CD8-positive, alpha-beta memory T cell (primary cell): Measurements from ENCODE around the gene PPP2R1B. TPM values are rescaled to one million over a fixed set of nuclear protein-coding genes. Genes with fewer than 3 reads are reported as not detected.
A peak's percentile ranks its signal among the peaks of the same experiment; 100 is the strongest.
"Not testable (repeated sequence)": the region's sequence is repeated elsewhere in the genome, so short reads cannot be mapped to it uniquely, and the experiment has no call there.

Experiments used
- CTCF ChIA-PET: fragments of 350-600 bp; sonication (Branson Sonifier 250); formaldehyde crosslinking; loops from one replicate; lab custom pipeline; 2021; ENCODE audit warnings: antibody characterized with exemption; lab: Charles Lee
- POLR2A ChIA-PET: fragments of 350-600 bp; sonication (Branson Sonifier 250); formaldehyde crosslinking; loops from one replicate; lab custom pipeline; 2021; ENCODE audit warnings: antibody characterized with exemption; lab: Charles Lee
- DNase-seq, 5 donors: peaks; one replicate each; pipeline versions ENCODE4 v3.0.0 to v3.0.0-alpha.2; 2020 to 2022; ENCODE audit warnings: mixed read lengths in 1 of 5
- H3K27ac ChIP-seq: one replicate; pipeline ENCODE4 v1.7.0; 2013; ENCODE audit warnings: low read depth, mild to moderate bottlenecking, low read length, moderate library complexity
- H3K27me3 ChIP-seq: 2 replicates; pipeline ENCODE4 v1.7.0; 2013; ENCODE audit warnings: low read length, mild to moderate bottlenecking; ENCODE audit not compliant: insufficient read depth, poor library complexity, severe bottlenecking
- H3K36me3 ChIP-seq: 2 replicates; pipeline ENCODE4 v1.7.0; 2013; ENCODE audit warnings: mild to moderate bottlenecking, low read length, moderate library complexity; ENCODE audit not compliant: insufficient read depth
- H3K4me1 ChIP-seq: 2 replicates; pipeline ENCODE4 v1.7.0; 2013; ENCODE audit warnings: mild to moderate bottlenecking, low read length, moderate library complexity; ENCODE audit not compliant: insufficient read depth
- H3K4me3 ChIP-seq: 2 replicates; pipeline ENCODE4 v1.7.0; 2013; ENCODE audit warnings: mild to moderate bottlenecking, low read length
- H3K9me3 ChIP-seq: 2 replicates; pipeline ENCODE4 v1.7.0; 2013; ENCODE audit warnings: mild to moderate bottlenecking, low read length
- H3K27ac Mint-ChIP-seq, 8 donors: one replicate each; pipeline ENCODE4 v1.8.0; 2020 to 2021; ENCODE audit warnings: mixed read lengths in 8 of 8, mild to moderate bottlenecking in 6 of 8, inconsistent platforms in 3 of 8, moderate library complexity in 3 of 8
- H3K27me3 Mint-ChIP-seq, 2 donors: one replicate each; pipeline ENCODE4 v1.8.0; 2020 to 2021; ENCODE audit warnings: mixed read lengths in 2 of 2, mild to moderate bottlenecking in 1 of 2, moderate library complexity in 1 of 2
- H3K36me3 Mint-ChIP-seq, 3 donors: one replicate each; pipeline ENCODE4 v1.8.0; 2020 to 2021; ENCODE audit warnings: mixed read lengths in 3 of 3, inconsistent platforms in 1 of 3, mild to moderate bottlenecking in 1 of 3
- H3K4me1 Mint-ChIP-seq, 3 donors: one replicate each; pipeline ENCODE4 v1.8.0; 2020 to 2021; ENCODE audit warnings: mixed read lengths in 3 of 3, inconsistent platforms in 1 of 3, mild to moderate bottlenecking in 1 of 3
- H3K4me3 Mint-ChIP-seq, 7 donors: one replicate each; pipeline ENCODE4 v1.8.0; 2020 to 2021; ENCODE audit warnings: mixed read lengths in 7 of 7, mild to moderate bottlenecking in 6 of 7, moderate library complexity in 4 of 7, inconsistent platforms in 2 of 7
- H3K9me3 Mint-ChIP-seq, 5 donors: one replicate each; pipeline ENCODE4 v1.8.0; 2020 to 2022; ENCODE audit warnings: mixed read lengths in 5 of 5, mild to moderate bottlenecking in 3 of 5, moderate library complexity in 2 of 5, inconsistent platforms in 1 of 5
- polyA plus RNA-seq: library from polyadenylated mRNA; unstranded; fragments of 300-500 nt; fragmentation: Illumina TruSeq; gene quantifications from one replicate; pipeline ENCODE4 v1.2.3, GENCODE V29; 2021
- total RNA-seq, 2 experiments: library from RNA; stranded (reverse); gene quantifications; one replicate each; pipeline ENCODE4 v1.2.3, GENCODE V29; 2021

The PPP2R1B gene
- total and polyA plus RNA-seq, 3 experiments from 2014 or later, result 21.9 to 61.6 (median 55.3) TPM

GRCh38 chr11:111792955-111793500 lies 26.8 kb upstream of the PPP2R1B start:
- Histone ChIP-seq H3K4me1 (no peaks in the 10 kb centered on the region), H3K9me3 (no peaks in the 10 kb centered on the region), H3K36me3 (no peaks in the 10 kb centered on the region), H3K4me3 (no peak overlapping the region), H3K27me3 (no peaks in the 10 kb centered on the region), H3K27ac (no peak overlapping the region)
- no peaks in the 10 kb centered on the region for H3K9me3 Mint-ChIP-seq
- no peaks in the 10 kb centered on the region for H3K4me1 Mint-ChIP-seq
- CTCF ChIA-PET, result no interaction called here
- no peak overlapping the region for H3K4me3 Mint-ChIP-seq
- H3K36me3 Mint-ChIP-seq, result peaks cover 15 to 59% (median 17%) of the 10 kb centered on the region in 3 donors
- POLR2A ChIA-PET, result no interaction called here
- H3K27me3 Mint-ChIP-seq, result peaks cover 0 to 2% of the 10 kb centered on the region in 2 donors
- no peak for DNase-seq
- no peak overlapping the region for H3K27ac Mint-ChIP-seq

- Histone ChIP-seq H3K36me3 (no peaks in the 10 kb centered on the region), H3K4me3 (no peak overlapping the region), H3K9me3 (no peaks in the 10 kb centered on the region), H3K27me3 (no peaks in the 10 kb centered on the region), H3K4me1 (no peaks in the 10 kb centered on the region), H3K27ac (no peak overlapping the region)
- ChIA-PET CTCF (no interaction called here), POLR2A (no interaction called here)
- H3K9me3 Mint-ChIP-seq, result no peaks in the 10 kb centered on the region
- no peaks in the 10 kb centered on the region for H3K4me1 Mint-ChIP-seq
- no peak overlapping the region for H3K4me3 Mint-ChIP-seq
- DNase-seq, result no peak
- peaks cover 0 to 2% of the 10 kb centered on the region in 2 donors for H3K27me3 Mint-ChIP-seq
- H3K27ac Mint-ChIP-seq, result no peak overlapping the region
- peaks cover 10 to 53% (median 12%) of the 10 kb centered on the region in 3 donors for H3K36me3 Mint-ChIP-seq
Measured at GRCh38 chr11:111792314-111792713, 26.1 kb upstream of the PPP2R1B start.

- ChIA-PET CTCF (interaction anchor here (1.5 kb wide), 1 partner anchor 11 kb away, joined by 3 read pairs; no protein-coding TSS in a partner anchor), POLR2A (no interaction called here)
- no peaks in the 10 kb centered on the region for H3K27me3 ChIP-seq
- Mint-ChIP-seq H3K9me3 (no peaks in the 10 kb centered on the region), H3K27ac (no peak overlapping the region), H3K4me1 (no peaks in the 10 kb centered on the region), H3K27me3 (no peaks in the 10 kb centered on the region), H3K36me3 (peaks cover 0 to 51% (median 12%) of the 10 kb centered on the region in 3 donors), H3K4me3 (no peak overlapping the region)
- no peak overlapping the region for H3K27ac ChIP-seq
- DNase-seq, result no peak
- peaks cover 11% of the 10 kb centered on the region for H3K36me3 ChIP-seq
- no peaks in the 10 kb centered on the region for H3K9me3 ChIP-seq
- H3K4me1 ChIP-seq, result no peaks in the 10 kb centered on the region
- no peak overlapping the region for H3K4me3 ChIP-seq
Measured at GRCh38 chr11:111788464-111788863, 22.3 kb upstream of the PPP2R1B start.

GRCh38 chr11:111788051-111788450 lies 21.9 kb upstream of the PPP2R1B start:
- Mint-ChIP-seq H3K9me3 (no peaks in the 10 kb centered on the region), H3K27me3 (no peaks in the 10 kb centered on the region), H3K4me1 (no peaks in the 10 kb centered on the region), H3K36me3 (peaks cover 0 to 53% (median 12%) of the 10 kb centered on the region in 3 donors), H3K27ac (peak overlapping the region in 1 of 8 donors; percentile 23), H3K4me3 (no peak overlapping the region)
- H3K4me1 ChIP-seq, result no peaks in the 10 kb centered on the region
- peaks cover 11% of the 10 kb centered on the region for H3K36me3 ChIP-seq
- H3K27me3 ChIP-seq, result no peaks in the 10 kb centered on the region
- no peak for DNase-seq
- no peak overlapping the region for H3K4me3 ChIP-seq
- no peaks in the 10 kb centered on the region for H3K9me3 ChIP-seq
- CTCF ChIA-PET, result interaction anchor here (1.5 kb wide), 1 partner anchor 11 kb away, joined by 3 read pairs; no protein-coding TSS in a partner anchor
- POLR2A ChIA-PET, result no interaction called here
- H3K27ac ChIP-seq, result no peak overlapping the region

GRCh38 chr11:111785886-111786412 lies 19.8 kb upstream of the PPP2R1B start:
- Mint-ChIP-seq H3K4me1 (no peaks in the 10 kb centered on the region), H3K27ac (peak overlapping the region in 2 of 8 donors; percentile 51 to 87), H3K4me3 (no peak overlapping the region), H3K9me3 (no peaks in the 10 kb centered on the region), H3K36me3 (peaks cover 0 to 44% (median 12%) of the 10 kb centered on the region in 3 donors), H3K27me3 (no peaks in the 10 kb centered on the region)
- Histone ChIP-seq H3K4me3 (no peak overlapping the region), H3K36me3 (peaks cover 11% of the 10 kb centered on the region), H3K4me1 (no peaks in the 10 kb centered on the region), H3K9me3 (no peaks in the 10 kb centered on the region), H3K27ac (no peak overlapping the region), H3K27me3 (no peaks in the 10 kb centered on the region)
- ChIA-PET POLR2A (no interaction called here), CTCF (interaction anchor here (0.6 to 1.7 kb wide), 2 partner anchors 8 to 9 kb away, joined by 3 to 4 read pairs; no protein-coding TSS in a partner anchor)
- no peak for DNase-seq

- CTCF ChIA-PET, result interaction anchor here (0.6 to 1.7 kb wide), 3 partner anchors 7 to 10 kb away, joined by 3 to 4 read pairs (median 3); no protein-coding TSS in a partner anchor
Measured at GRCh38 chr11:111785076-111785475, 18.9 kb upstream of the PPP2R1B start.

GRCh38 chr11:111784311-111784710 lies 18.1 kb upstream of the PPP2R1B start:
- DNase-seq, POLR2A ChIA-PET, H3K9me3 ChIP-seq, H3K27me3 ChIP-seq, H3K4me3 ChIP-seq, H3K9me3 Mint-ChIP-seq, H3K27ac ChIP-seq, H3K27me3 Mint-ChIP-seq, H3K4me1 ChIP-seq, H3K4me3 Mint-ChIP-seq, H3K4me1 Mint-ChIP-seq: not testable (repeated sequence)
- peaks cover 11% of the 10 kb centered on the region for H3K36me3 ChIP-seq
- peak overlapping the region in 2 of 8 donors; percentile 2 to 51 for H3K27ac Mint-ChIP-seq
- CTCF ChIA-PET, result interaction anchor here (1.5 kb wide), 1 partner anchor 9 kb away, joined by 3 read pairs; no protein-coding TSS in a partner anchor
- H3K36me3 Mint-ChIP-seq, result peaks cover 0 to 41% (median 12%) of the 10 kb centered on the region in 3 donors

More at GRCh38 chr11:111785076-111785475, 18.9 kb upstream of the PPP2R1B start:
- Histone ChIP-seq H3K27me3 (no peaks in the 10 kb centered on the region), H3K9me3 (no peaks in the 10 kb centered on the region), H3K4me1 (no peaks in the 10 kb centered on the region), H3K4me3 (no peak overlapping the region), H3K36me3 (peaks cover 11% of the 10 kb centered on the region), H3K27ac (no peak overlapping the region)
- no peak overlapping the region for H3K4me3 Mint-ChIP-seq
- no peaks in the 10 kb centered on the region for H3K9me3 Mint-ChIP-seq
- H3K27ac Mint-ChIP-seq, result peak overlapping the region in 1 of 8 donors; percentile 46
- POLR2A ChIA-PET, result no interaction called here
- no peak for DNase-seq
- no peaks in the 10 kb centered on the region for H3K4me1 Mint-ChIP-seq
- H3K36me3 Mint-ChIP-seq, result peaks cover 0 to 41% (median 12%) of the 10 kb centered on the region in 3 donors
- H3K27me3 Mint-ChIP-seq, result no peaks in the 10 kb centered on the region

GRCh38 chr11:111782109-111782741 lies 16.0 kb upstream of the PPP2R1B start:
- no peak overlapping the region for H3K4me3 ChIP-seq

More at GRCh38 chr11:111782109-111782741, 16.0 kb upstream of the PPP2R1B start:
- H3K27me3 ChIP-seq, result no peaks in the 10 kb centered on the region
- H3K27ac Mint-ChIP-seq, result peak overlapping the region in 1 of 8 donors; percentile 36
- no peaks in the 10 kb centered on the region for H3K4me1 ChIP-seq
- H3K4me3 Mint-ChIP-seq, result no peak overlapping the region
- DNase-seq, result no peak
- H3K27ac ChIP-seq, result no peak overlapping the region
- no peaks in the 10 kb centered on the region for H3K4me1 Mint-ChIP-seq
- H3K9me3 Mint-ChIP-seq, result no peaks in the 10 kb centered on the region
- H3K9me3 ChIP-seq, result no peaks in the 10 kb centered on the region
- no peaks in the 10 kb centered on the region for H3K27me3 Mint-ChIP-seq
- CTCF ChIA-PET, result interaction anchor here (2.5 kb wide), 1 partner anchor 16 kb away, joined by 6 read pairs; the partner anchor contains the start of gene PPP2R1B
- peaks cover 0 to 33% (median 12%) of the 10 kb centered on the region in 3 donors for H3K36me3 Mint-ChIP-seq
- POLR2A ChIA-PET, result no interaction called here
- H3K36me3 ChIP-seq, result peaks cover 11% of the 10 kb centered on the region
